ENCODE data around the gene FBXW11.
A peak's percentile ranks its signal among the peaks of the same experiment; 100 is the strongest.
"Not testable (repeated sequence)": the region's sequence is repeated elsewhere in the genome, so short reads cannot be mapped to it uniquely, and the experiment has no call there.

FBXW11 gene

GRCh38 chr5:171980792-171981191 lies 25.6 kb downstream of the FBXW11 start:
- in situ Hi-C loops (cut with HindIII; ENCODE audit: low sequenced_read_pairs), result no loop called here
- no peak overlapping the region for H3K4me3 ChIP-seq (ENCODE audit: low read depth, low read length)
- no peak for DNase-seq (ENCODE audit: low read depth)
- TF ChIP-seq, protein P1, sequence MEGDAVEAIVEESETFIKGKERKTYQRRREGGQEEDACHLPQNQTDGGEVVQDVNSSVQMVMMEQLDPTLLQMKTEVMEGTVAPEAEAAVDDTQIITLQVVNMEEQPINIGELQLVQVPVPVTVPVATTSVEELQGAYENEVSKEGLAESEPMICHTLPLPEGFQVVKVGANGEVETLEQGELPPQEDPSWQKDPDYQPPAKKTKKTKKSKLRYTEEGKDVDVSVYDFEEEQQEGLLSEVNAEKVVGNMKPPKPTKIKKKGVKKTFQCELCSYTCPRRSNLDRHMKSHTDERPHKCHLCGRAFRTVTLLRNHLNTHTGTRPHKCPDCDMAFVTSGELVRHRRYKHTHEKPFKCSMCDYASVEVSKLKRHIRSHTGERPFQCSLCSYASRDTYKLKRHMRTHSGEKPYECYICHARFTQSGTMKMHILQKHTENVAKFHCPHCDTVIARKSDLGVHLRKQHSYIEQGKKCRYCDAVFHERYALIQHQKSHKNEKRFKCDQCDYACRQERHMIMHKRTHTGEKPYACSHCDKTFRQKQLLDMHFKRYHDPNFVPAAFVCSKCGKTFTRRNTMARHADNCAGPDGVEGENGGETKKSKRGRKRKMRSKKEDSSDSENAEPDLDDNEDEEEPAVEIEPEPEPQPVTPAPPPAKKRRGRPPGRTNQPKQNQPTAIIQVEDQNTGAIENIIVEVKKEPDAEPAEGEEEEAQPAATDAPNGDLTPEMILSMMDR (IDR thresholded peaks at IDR 0.05; ENCODE audit: low read depth, low read length, missing control alignments), result no peak

GRCh38 chr5:171979606-171980005 lies 26.8 kb downstream of the FBXW11 start:
- H3K4me3 ChIP-seq (ENCODE audit: low read depth, low read length), result no peak overlapping the region
- in situ Hi-C loops (cut with HindIII; ENCODE audit: low sequenced_read_pairs), result no loop called here
- DNase-seq (ENCODE audit: low read depth), result no peak
- TF ChIP-seq, protein P1 (IDR thresholded peaks at IDR 0.05; ENCODE audit: low read depth, low read length, missing control alignments), result no peak

DNA sequence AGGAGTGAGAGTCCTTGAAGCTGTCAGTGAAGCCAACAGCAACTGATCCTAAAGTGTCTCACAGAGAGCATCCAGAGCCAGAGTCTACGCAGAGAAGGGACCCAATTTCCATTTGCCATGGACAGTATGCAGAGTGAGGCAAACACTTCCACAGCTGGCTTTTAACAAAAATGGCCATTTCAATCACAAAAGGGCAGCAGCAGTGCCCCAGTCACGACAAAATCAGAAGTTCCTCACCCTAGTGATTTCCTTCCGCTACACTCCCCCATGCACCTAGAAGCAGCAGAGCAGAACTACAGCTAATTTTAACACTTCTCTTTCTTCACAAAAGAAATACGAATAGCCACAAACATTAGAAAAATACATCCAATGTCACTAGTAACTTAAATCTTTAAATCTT lies 27.9 kb downstream of the FBXW11 start:
- no peak for DNase-seq (ENCODE audit: low read depth)
- H3K4me3 ChIP-seq (ENCODE audit: low read depth, low read length), result no peak overlapping the region
- TF ChIP-seq, protein P1 (IDR thresholded peaks at IDR 0.05; ENCODE audit: low read depth, low read length, missing control alignments), result no peak
- in situ Hi-C loops (cut with HindIII; ENCODE audit: low sequenced_read_pairs), result no loop called here

DNA sequence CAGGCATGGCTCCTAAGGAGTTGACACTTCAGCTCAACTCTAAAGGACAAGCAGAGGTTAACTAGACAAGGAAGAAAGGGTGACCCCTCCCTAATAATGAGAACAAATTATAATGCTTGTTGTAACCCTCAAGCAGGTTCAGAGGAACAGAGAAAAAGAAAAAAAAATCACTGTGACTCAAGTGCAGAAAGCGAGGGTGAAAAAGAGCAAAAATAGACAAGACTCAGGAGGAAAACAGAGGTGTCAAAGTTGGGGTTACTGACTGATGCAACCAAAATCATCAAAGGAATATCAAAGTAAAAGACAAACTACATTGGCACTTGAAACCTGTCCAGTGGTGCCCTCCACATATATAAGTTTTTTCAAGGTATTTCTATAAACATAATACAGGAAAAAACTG lies 28.4 kb downstream of the FBXW11 start:
- no peak for DNase-seq (ENCODE audit: low read depth)
- TF ChIP-seq, protein P1 (IDR thresholded peaks at IDR 0.05; ENCODE audit: low read depth, low read length, missing control alignments), result no peak
- no peak overlapping the region for H3K4me3 ChIP-seq (ENCODE audit: low read depth, low read length)
- in situ Hi-C loops (cut with HindIII; ENCODE audit: low sequenced_read_pairs), result no loop called here

DNA sequence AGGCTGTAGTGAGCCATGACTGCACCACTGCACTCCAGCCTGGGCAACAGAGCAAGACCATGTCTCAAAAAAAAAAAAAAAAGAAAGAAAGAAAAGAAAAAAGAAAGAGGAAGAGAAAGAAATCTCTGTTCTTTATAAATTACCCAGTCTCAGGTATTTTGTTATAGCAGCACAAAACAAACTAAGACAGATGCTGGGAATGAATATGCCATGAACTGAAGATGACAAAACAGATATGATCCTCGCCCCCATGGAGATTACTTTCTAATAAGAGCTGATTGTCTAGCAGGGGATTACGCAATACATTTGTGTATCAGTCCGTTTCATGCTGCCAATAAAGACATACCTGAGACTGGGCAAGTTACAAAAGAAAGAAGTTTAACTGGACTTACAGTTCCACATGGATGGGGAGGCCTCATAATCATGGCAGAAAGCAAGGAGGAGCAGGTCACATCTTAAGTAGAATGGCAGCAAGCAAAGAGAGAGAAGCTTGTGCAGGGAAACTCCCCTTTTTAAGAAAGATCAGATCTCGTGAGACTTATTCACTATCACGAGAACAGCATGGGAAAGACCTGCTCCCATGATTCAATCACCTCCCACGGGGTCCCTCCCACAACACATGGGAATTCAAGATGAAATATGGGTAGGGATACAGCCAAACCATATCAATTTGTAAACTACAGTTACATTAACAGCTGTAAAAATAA lies 29.0 kb downstream of the FBXW11 start:
- in situ Hi-C loops (cut with HindIII; ENCODE audit: low sequenced_read_pairs); DNase-seq (ENCODE audit: low read depth); H3K4me3 ChIP-seq (ENCODE audit: low read depth, low read length): not testable (repeated sequence)

DNA sequence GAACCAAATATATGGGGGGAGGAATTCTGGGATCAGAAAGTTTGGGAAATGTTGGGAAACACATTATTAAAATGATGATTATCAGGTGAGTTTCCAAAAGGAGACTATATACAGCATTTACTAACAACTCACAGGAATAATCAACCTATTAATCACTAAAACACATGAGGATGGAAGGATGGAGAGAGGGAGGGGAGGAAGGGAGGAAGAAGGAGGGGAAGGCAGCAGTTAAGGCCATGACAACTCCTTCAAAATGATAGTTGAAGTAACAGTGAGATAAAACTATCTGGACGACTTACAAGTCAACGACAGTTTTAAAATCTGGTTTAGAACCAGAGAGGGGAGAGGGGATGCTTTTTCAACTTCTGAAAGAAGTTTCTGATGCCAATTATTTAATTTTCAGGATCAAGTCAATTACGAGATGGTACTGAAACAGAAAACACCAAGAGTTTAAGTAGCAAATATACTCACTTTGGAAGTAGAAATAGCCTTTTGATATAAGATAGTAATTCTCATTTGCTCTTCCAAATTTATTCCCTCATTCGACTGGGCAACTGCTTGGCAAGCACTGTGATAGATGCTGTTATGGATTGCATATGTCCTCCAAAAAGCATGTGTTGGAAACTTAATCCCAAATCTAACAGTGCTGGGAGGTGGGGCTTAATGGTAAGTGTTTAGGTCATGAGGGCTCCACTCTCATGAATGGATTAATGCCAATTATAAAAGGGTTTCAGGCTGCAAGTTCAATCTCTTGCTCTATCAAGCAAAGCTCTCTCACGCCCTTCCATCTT lies 30.4 kb downstream of the FBXW11 start:
- in situ Hi-C loops (cut with HindIII; ENCODE audit: low sequenced_read_pairs), result no loop called here
- DNase-seq (ENCODE audit: low read depth), result no peak
- TF ChIP-seq, protein P1 (IDR thresholded peaks at IDR 0.05; ENCODE audit: low read depth, low read length, missing control alignments), result no peak
- no peak overlapping the region for H3K4me3 ChIP-seq (ENCODE audit: low read depth, low read length)

- peak; percentile 73 for DNase-seq (ENCODE audit: low read depth)
- TF ChIP-seq, protein P1 (IDR thresholded peaks at IDR 0.05; ENCODE audit: low read depth, low read length, missing control alignments), result no peak
- in situ Hi-C loops (cut with HindIII; ENCODE audit: low sequenced_read_pairs), result no loop called here
- no peak overlapping the region for H3K4me3 ChIP-seq (ENCODE audit: low read depth, low read length)
Measured at GRCh38 chr5:171975262-171975876, 31.1 kb downstream of the FBXW11 start.
